ENCODE measurements around the gene BOLA2B.
"Not testable (repeated sequence)": the region's sequence is repeated elsewhere in the genome, so short reads cannot be mapped to it uniquely, and the experiment has no call there.

GRCh38 chr16:30193615-30194014, at the start of gene BOLA2B, which contains the start of gene SLX1A:
- not testable (repeated sequence) for TF ChIP-seq CTCF, POLR2A, POLR2AphosphoS5 (IDR thresholded peaks at IDR 0.05)
